ENCODE data around the gene ZNF784. TPM values are rescaled to one million over a fixed set of nuclear protein-coding genes. Genes with fewer than 3 reads are reported as not detected.

The ZNF784 gene
- total and polyA plus RNA-seq, 9 of the 15 experiments (the other 6 are each of a cell fraction or from before 2014, with no cell fraction given) = 0.14 to 6.1 (median 2.1) TPM

- 0 out of 2 replicates have a peak, but pooled peaks have one; percentile 2 for TF ChIP-seq POLR2G (IDR thresholded peaks at IDR 0.05; ENCODE audit: low read depth, low read length)
These were observed 21.3 kb downstream of the ZNF784 start (continued) for GRCh38 chr19:55603115-55603514.

DNA sequence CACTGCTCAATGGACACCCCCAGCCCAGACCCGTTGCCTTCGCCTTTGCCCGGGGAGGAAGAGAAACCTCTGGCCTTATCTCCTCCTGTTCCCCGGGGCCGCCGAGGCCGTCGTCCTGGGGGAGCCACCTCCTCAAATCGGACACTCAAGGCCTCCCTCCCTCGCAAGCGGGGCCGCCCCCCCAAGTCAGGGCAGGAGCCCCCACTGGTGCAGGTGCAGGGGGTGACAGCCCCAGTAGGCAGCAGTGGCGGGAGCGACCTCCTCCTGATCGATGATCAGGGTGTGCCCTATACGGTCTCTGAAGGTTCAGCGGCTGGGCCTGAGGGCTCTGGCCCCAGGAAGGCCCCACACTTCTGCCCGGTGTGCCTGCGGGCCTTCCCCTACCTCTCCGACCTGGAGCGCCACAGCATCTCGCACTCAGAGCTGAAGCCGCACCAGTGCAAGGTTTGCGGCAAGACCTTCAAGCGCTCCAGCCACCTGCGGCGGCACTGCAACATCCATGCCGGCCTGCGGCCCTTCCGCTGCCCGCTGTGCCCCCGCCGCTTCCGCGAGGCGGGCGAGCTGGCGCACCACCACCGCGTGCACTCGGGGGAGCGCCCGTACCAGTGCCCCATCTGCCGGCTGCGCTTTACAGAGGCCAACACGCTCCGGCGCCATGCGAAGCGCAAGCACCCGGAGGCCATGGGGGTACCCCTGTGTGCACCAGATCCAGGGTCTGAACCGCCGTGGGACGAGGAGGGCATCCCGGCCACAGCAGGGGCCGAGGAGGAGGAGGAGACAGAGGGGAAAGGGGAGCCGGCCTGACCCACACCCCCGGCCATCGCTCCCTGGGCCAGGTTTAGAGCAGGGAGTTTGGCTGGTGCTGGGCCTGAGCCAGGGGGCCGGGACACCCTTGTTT is 22.0 kb downstream of the ZNF784 start:
- Histone ChIP-seq H3K27ac (ENCODE audit: extremely low read depth, low read depth, low read length) (no peak overlapping the region), H3K4me3 (no peak overlapping the region), H3K79me2 (ENCODE audit: control insufficient read depth, insufficient read depth, low read length) (peaks cover 34% of the 10 kb centered on the region), H4K20me1 (replicated peaks; ENCODE audit: control insufficient read depth, insufficient read depth, low read length) (no peaks in the 10 kb centered on the region), H3K9me3 (replicated peaks; ENCODE audit: control insufficient read depth, insufficient read depth, low read depth, low read length) (0 out of 2 replicates have a peak, but pooled peaks cover 2% of the 10 kb centered on the region), H3K27me3 (ENCODE audit: control insufficient read depth in 2 of 2, insufficient read depth in 2 of 2, low read length in 2 of 2) (no peaks in the 10 kb centered on the region), H2AFZ (ENCODE audit: low read depth, low read length) (no peak overlapping the region), H3K4me1 (replicated peaks in 1 of 2; ENCODE audit: control insufficient read depth in 2 of 2, insufficient read depth in 2 of 2, low read length in 2 of 2) (peaks cover 32 to 50% of the 10 kb centered on the region in 2 experiments), H3K36me3 (ENCODE audit: control insufficient read depth, insufficient read depth, low read length) (peaks cover 7% of the 10 kb centered on the region; the same call in 2 of the 3 replicates), H3K9ac (ENCODE audit: insufficient read depth in 1 of 2, low read depth in 2 of 2, low read length in 2 of 2) (peak overlapping the region in 1 of 2 experiments; percentile 62; a peak in 2 of 4 replicates), H3K4me2 (ENCODE audit: insufficient read depth, low read length) (no peak overlapping the region), H3K9me1 (ENCODE audit: control insufficient read depth, insufficient read depth, low read length) (no peaks in the 10 kb centered on the region)
- no TSS peak for BruUV-seq (replicated peaks)
- TF ChIP-seq CREBBP (IDR thresholded peaks at IDR 0.05; ENCODE audit: low read depth, low read length) (no peak), RBFOX2 (IDR thresholded peaks at IDR 0.05; ENCODE audit: low read depth, low read length) (peak; percentile 46), HNRNPL (IDR thresholded peaks at IDR 0.05; ENCODE audit: low read depth, low read length) (0 out of 2 replicates have a peak, but pooled peaks have one; percentile 26), POLR2AphosphoS5 (IDR thresholded peaks at IDR 0.05; ENCODE audit: control insufficient read depth, insufficient read depth, low read depth, low read length) (no peak), SP2 (IDR thresholded peaks at IDR 0.05; ENCODE audit: extremely low read depth, low read depth, low read length, poor library complexity, severe bottlenecking) (no peak), POLR2G (IDR thresholded peaks at IDR 0.05; ENCODE audit: low read depth, low read length) (peak; percentile 26; the same call in 1 of the 2 replicates), PHB (CRISPR knock-in tag; IDR thresholded peaks at IDR 0.05) (no peak)
- TF ChIP-seq, protein P1, sequence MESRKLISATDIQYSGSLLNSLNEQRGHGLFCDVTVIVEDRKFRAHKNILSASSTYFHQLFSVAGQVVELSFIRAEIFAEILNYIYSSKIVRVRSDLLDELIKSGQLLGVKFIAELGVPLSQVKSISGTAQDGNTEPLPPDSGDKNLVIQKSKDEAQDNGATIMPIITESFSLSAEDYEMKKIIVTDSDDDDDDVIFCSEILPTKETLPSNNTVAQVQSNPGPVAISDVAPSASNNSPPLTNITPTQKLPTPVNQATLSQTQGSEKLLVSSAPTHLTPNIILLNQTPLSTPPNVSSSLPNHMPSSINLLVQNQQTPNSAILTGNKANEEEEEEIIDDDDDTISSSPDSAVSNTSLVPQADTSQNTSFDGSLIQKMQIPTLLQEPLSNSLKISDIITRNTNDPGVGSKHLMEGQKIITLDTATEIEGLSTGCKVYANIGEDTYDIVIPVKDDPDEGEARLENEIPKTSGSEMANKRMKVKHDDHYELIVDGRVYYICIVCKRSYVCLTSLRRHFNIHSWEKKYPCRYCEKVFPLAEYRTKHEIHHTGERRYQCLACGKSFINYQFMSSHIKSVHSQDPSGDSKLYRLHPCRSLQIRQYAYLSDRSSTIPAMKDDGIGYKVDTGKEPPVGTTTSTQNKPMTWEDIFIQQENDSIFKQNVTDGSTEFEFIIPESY (CRISPR knock-in tag; IDR thresholded peaks at IDR 0.05) = peak; percentile 78; the same call in 1 of the 2 replicates
- ChIA-PET CTCF (ENCODE audit: low intra/inter-chr PET ratio) (no interaction called here), POLR2A (no interaction called here)
- in situ Hi-C loops (cut with MboI) = no loop called here
- DNase-seq (ENCODE audit: extremely low read depth in 1 of 4, low spot score in 3 of 4) (no peak), FAIRE-seq (no peak), ATAC-seq (no peak)
- WGBS (ENCODE audit: insufficient coverage, low coverage, missing lambda C conversion rate) = 88% methylated on average over 37 of the region's 60 CpGs
- intact Hi-C loops (cut with micrococcal nuclease) = no loop called here

Measured in K562 (cell line).